Measurements from ENCODE around the gene FAM13C.

The FAM13C gene

DNA sequence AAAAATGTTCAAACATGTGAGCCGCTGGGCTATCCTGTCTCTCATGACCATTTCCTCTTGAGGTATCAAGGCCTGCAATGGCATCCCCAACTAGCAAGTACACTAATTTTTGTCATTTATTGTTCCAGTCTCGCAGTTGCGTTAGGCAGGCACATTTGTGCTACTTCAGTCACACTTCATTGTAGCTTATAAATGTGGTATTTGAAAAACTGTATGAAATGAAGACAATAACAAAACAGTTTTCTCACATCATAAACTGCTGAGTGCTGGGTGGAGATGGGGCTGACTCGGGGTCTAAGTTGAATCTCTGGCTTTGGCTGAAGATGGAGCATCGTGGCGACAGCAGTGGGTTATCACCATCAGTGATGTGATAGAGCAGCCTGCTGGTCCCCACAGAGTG lies 92.7 kb downstream of the FAM13C start:
- DNase-seq: no peak
- Histone ChIP-seq H3K4me2 (ENCODE audit: low read depth, low read length) (no peak overlapping the region), H3K9ac (ENCODE audit: low read length) (no peak overlapping the region), H4K20me1 (ENCODE audit: insufficient read depth, low read length) (no peaks in the 10 kb centered on the region), H3K9me3 (replicated peaks; ENCODE audit: insufficient read depth, low read length) (no peaks in the 10 kb centered on the region), H3K9me2 (replicated peaks; ENCODE audit: insufficient read depth, low read length) (no peaks in the 10 kb centered on the region), H2AFZ (ENCODE audit: low read length) (no peak overlapping the region), H3K4me3 (ENCODE audit: low read length) (no peak overlapping the region), H3K27ac (ENCODE audit: low read length) (no peak overlapping the region), H3F3A (ENCODE audit: insufficient read depth, low read length) (no peaks in the 10 kb centered on the region), H3K79me2 (ENCODE audit: low read length) (no peaks in the 10 kb centered on the region), H3K36me3 (replicated peaks; ENCODE audit: insufficient read depth, low read length) (no peaks in the 10 kb centered on the region), H3K4me1 (ENCODE audit: low read length) (no peaks in the 10 kb centered on the region), H3K27me3 (replicated peaks; ENCODE audit: insufficient read depth, low read length) (no peaks in the 10 kb centered on the region)
- TF ChIP-seq, protein P1, sequence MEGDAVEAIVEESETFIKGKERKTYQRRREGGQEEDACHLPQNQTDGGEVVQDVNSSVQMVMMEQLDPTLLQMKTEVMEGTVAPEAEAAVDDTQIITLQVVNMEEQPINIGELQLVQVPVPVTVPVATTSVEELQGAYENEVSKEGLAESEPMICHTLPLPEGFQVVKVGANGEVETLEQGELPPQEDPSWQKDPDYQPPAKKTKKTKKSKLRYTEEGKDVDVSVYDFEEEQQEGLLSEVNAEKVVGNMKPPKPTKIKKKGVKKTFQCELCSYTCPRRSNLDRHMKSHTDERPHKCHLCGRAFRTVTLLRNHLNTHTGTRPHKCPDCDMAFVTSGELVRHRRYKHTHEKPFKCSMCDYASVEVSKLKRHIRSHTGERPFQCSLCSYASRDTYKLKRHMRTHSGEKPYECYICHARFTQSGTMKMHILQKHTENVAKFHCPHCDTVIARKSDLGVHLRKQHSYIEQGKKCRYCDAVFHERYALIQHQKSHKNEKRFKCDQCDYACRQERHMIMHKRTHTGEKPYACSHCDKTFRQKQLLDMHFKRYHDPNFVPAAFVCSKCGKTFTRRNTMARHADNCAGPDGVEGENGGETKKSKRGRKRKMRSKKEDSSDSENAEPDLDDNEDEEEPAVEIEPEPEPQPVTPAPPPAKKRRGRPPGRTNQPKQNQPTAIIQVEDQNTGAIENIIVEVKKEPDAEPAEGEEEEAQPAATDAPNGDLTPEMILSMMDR (IDR thresholded peaks at IDR 0.05; ENCODE audit: low read length): no peak

DNA sequence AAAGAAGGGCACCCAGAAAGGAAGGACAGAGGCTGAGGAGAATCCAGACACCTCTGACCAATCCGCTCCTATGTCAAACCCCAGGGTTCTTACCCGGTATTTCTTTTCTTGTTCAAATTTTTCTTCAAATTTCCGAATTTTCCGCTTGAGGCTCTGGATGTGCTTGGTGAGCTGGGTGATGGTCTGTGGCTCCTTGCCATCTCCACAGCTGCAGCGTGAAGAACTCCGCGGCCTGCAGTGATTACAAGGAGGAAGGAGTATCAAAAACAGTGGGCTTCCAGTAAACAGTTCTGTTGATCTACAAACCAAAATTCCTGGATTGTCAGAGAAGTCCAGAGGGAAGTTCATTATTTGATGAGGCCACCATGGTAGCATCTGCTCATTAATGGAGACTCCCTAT lies 93.9 kb downstream of the FAM13C start:
- no peak overlapping the region for H3K9ac ChIP-seq (ENCODE audit: low read length)
- no peaks in the 10 kb centered on the region for H3K36me3 ChIP-seq (replicated peaks; ENCODE audit: insufficient read depth, low read length)
- no peak overlapping the region for H3K4me2 ChIP-seq (ENCODE audit: low read depth, low read length)
- H3K79me2 ChIP-seq (ENCODE audit: low read length): no peaks in the 10 kb centered on the region
- no peaks in the 10 kb centered on the region for H3K9me3 ChIP-seq (replicated peaks; ENCODE audit: insufficient read depth, low read length)
- no peaks in the 10 kb centered on the region for H4K20me1 ChIP-seq (ENCODE audit: insufficient read depth, low read length)
- no peaks in the 10 kb centered on the region for H3K27me3 ChIP-seq (replicated peaks; ENCODE audit: insufficient read depth, low read length)
- DNase-seq: no peak
- no peak overlapping the region for H2AFZ ChIP-seq (ENCODE audit: low read length)
- no peak overlapping the region for H3K27ac ChIP-seq (ENCODE audit: low read length)
- no peaks in the 10 kb centered on the region for H3K4me1 ChIP-seq (ENCODE audit: low read length)
- H3K4me3 ChIP-seq (ENCODE audit: low read length): no peak overlapping the region
- no peaks in the 10 kb centered on the region for H3K9me2 ChIP-seq (replicated peaks; ENCODE audit: insufficient read depth, low read length)
- TF ChIP-seq EZH2phosphoT487 (IDR thresholded peaks at IDR 0.05; ENCODE audit: low read length) (no peak), EZH2 (optimal IDR thresholded peaks at IDR 0.05; ENCODE audit: low read depth, low read length) (no peak)
- TF ChIP-seq, protein P1 (IDR thresholded peaks at IDR 0.05; ENCODE audit: low read length): no peak
- no peaks in the 10 kb centered on the region for H3F3A ChIP-seq (ENCODE audit: insufficient read depth, low read length)

DNA sequence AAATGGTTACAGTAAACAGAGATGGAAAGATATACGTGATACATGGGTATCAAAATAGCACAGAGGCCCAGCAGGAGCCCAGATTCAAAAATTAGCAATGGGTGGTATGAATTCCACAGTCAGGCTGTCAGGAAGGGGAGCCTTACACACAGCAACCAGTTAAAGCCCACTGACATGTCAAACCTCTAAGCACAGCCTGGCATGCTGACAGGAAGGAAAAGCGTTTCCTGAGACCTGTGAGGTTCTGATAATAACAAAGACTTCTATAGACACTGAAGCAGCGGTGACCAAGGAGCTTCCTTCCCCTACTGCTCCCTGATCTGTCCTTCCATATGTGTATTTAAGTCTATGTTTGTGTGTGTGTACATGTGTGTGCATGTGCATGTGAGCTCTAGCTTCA lies 96.0 kb downstream of the FAM13C start:
- TF ChIP-seq, protein P1 (IDR thresholded peaks at IDR 0.05; ENCODE audit: low read length): no peak
- no peak for TF ChIP-seq EZH2phosphoT487 (IDR thresholded peaks at IDR 0.05; ENCODE audit: low read length)
- no peak for TF ChIP-seq EZH2 (optimal IDR thresholded peaks at IDR 0.05; ENCODE audit: low read depth, low read length)
- Histone ChIP-seq H3F3A (ENCODE audit: insufficient read depth, low read length) (no peaks in the 10 kb centered on the region), H3K4me3 (ENCODE audit: low read length) (no peak overlapping the region), H3K9me2 (replicated peaks; ENCODE audit: insufficient read depth, low read length) (no peaks in the 10 kb centered on the region), H3K4me2 (ENCODE audit: low read depth, low read length) (no peak overlapping the region), H3K9ac (ENCODE audit: low read length) (no peak overlapping the region), H4K20me1 (ENCODE audit: insufficient read depth, low read length) (no peaks in the 10 kb centered on the region), H2AFZ (ENCODE audit: low read length) (no peak overlapping the region), H3K79me2 (ENCODE audit: low read length) (no peaks in the 10 kb centered on the region), H3K27ac (ENCODE audit: low read length) (no peak overlapping the region), H3K9me3 (replicated peaks; ENCODE audit: insufficient read depth, low read length) (no peaks in the 10 kb centered on the region), H3K4me1 (ENCODE audit: low read length) (no peaks in the 10 kb centered on the region), H3K27me3 (replicated peaks; ENCODE audit: insufficient read depth, low read length) (no peaks in the 10 kb centered on the region), H3K36me3 (replicated peaks; ENCODE audit: insufficient read depth, low read length) (no peaks in the 10 kb centered on the region)
- DNase-seq: no peak

Measured in MM.1S (cell line).